IMR-90 (cell line): ENCODE data around the gene KRTAP10-6. TPM values are rescaled to one million over a fixed set of nuclear protein-coding genes. Genes with fewer than 3 reads are reported as not detected.

Source experiments
- ATAC-seq: fragments of 200-7000 bp; cut with Tn5 transposase; 2 replicates; pipeline ENCODE4 v1.9.1; 2020; ENCODE audit warnings: low read depth, mild to moderate bottlenecking, moderate library complexity
- BruUV-seq: library from RNA; stranded (reverse); fragments of 400-500 nt; replicated peaks from 2 replicates; lab custom pipeline; 2021; lab: Mats Ljungman, UMichigan
- CTCF ChIA-PET: fragments of 300-600 bp; formaldehyde crosslinking; extraction: SDS; loops from one replicate; lab custom pipeline; 2021; ENCODE audit warnings: antibody characterized with exemption; lab: Yijun Ruan, JAX
- POLR2A ChIA-PET: fragments of 300-600 bp; sonication (Branson Sonifier 250); formaldehyde crosslinking; loops from one replicate; lab custom pipeline; 2022; ENCODE audit warnings: antibody characterized with exemption; ENCODE audit not compliant: unreplicated experiment; lab: Charles Lee
- DNase-seq: peaks from one replicate; pipeline ENCODE4 v3.0.0; 2013
- H2AFZ ChIP-seq: replicated peaks from 2 replicates; pipeline ENCODE3; 2013; ENCODE audit warnings: low read length, mild to moderate bottlenecking; ENCODE audit not compliant: poor library complexity
- H2AK5ac ChIP-seq: 2 replicates; pipeline ENCODE4 v1.6.1; 2013; ENCODE audit warnings: low read depth, low read length, inconsistent platforms
- H2AK9ac ChIP-seq: replicated peaks from 2 replicates; pipeline ENCODE3; 2013; ENCODE audit warnings: mild to moderate bottlenecking, low read depth, low read length, moderate library complexity; ENCODE audit not compliant: poor library complexity
- H2BK120ac ChIP-seq: 2 replicates; pipeline ENCODE4 v1.6.1; 2013; ENCODE audit warnings: low read depth, low read length, inconsistent platforms
- H2BK15ac ChIP-seq: 3 replicates; pipeline ENCODE4 v1.6.1; 2013; ENCODE audit warnings: low read depth, low read length, inconsistent platforms
- H2BK20ac ChIP-seq: 2 replicates; pipeline ENCODE4 v1.6.1; 2013; ENCODE audit warnings: low read depth, mild to moderate bottlenecking, inconsistent platforms, low read length, moderate library complexity
- H2BK5ac ChIP-seq: 2 replicates; pipeline ENCODE4 v1.6.1; 2013; ENCODE audit warnings: mild to moderate bottlenecking, low read depth, low read length, inconsistent platforms; ENCODE audit not compliant: poor library complexity, severe bottlenecking
- H3K14ac ChIP-seq: replicated peaks from 2 replicates; pipeline ENCODE4 v1.6.1; 2013; ENCODE audit warnings: low read depth, low read length, inconsistent platforms
- H3K18ac ChIP-seq: 2 replicates; pipeline ENCODE4 v1.6.1; 2013; ENCODE audit warnings: low read depth, low read length, control low read depth
- H3K23ac ChIP-seq: 2 replicates; pipeline ENCODE4 v1.6.1; 2013; ENCODE audit warnings: low read depth, low read length, inconsistent platforms
- H3K27ac ChIP-seq: 2 replicates; pipeline ENCODE4 v1.5.1; 2013; ENCODE audit warnings: mild to moderate bottlenecking, control low read depth, low read length; ENCODE audit not compliant: insufficient read depth
- H3K27me3 ChIP-seq: 2 replicates; pipeline ENCODE4 v1.6.1; 2013; ENCODE audit warnings: low read length; ENCODE audit not compliant: control insufficient read depth, insufficient read depth
- H3K36me3 ChIP-seq: 2 replicates; pipeline ENCODE4 v1.6.1; 2013; ENCODE audit warnings: low read length, mixed read lengths; ENCODE audit not compliant: control insufficient read depth, insufficient read depth
- H3K4ac ChIP-seq: 2 replicates; pipeline ENCODE4 v1.6.1; 2013; ENCODE audit warnings: low read depth, low read length, inconsistent platforms
- H3K4me1 ChIP-seq: 2 replicates; pipeline ENCODE4 v1.6.1; 2013; ENCODE audit warnings: low read length, mixed read lengths; ENCODE audit not compliant: control insufficient read depth, insufficient read depth
- H3K4me2 ChIP-seq: 2 replicates; pipeline ENCODE4 v1.6.1; 2013; ENCODE audit warnings: low read depth, mild to moderate bottlenecking, control low read depth, low read length, moderate library complexity
- H3K4me3 ChIP-seq: 2 replicates; pipeline ENCODE4 v1.5.1; 2013; ENCODE audit warnings: low read depth, mild to moderate bottlenecking, control low read depth, low read length, moderate library complexity; ENCODE audit not compliant: insufficient read depth
- H3K56ac ChIP-seq: 2 replicates; pipeline ENCODE4 v1.6.1; 2013; ENCODE audit warnings: low read length, inconsistent platforms; ENCODE audit not compliant: insufficient read depth; ENCODE audit errors: extremely low read depth
- H3K79me1 ChIP-seq, 2 experiments: 2 replicates each; pipeline ENCODE4 v1.6.1; 2013; ENCODE audit warnings: low read length in 2 of 2, inconsistent platforms in 1 of 2, low read depth in 1 of 2
- H3K9ac ChIP-seq: 2 replicates; pipeline ENCODE4 v1.6.1; 2013; ENCODE audit warnings: low read depth, low read length, control low read depth
- H3K9me1 ChIP-seq: 2 replicates; pipeline ENCODE4 v1.6.1; 2013; ENCODE audit warnings: low read length, inconsistent platforms; ENCODE audit not compliant: insufficient read depth
- H3K9me3 ChIP-seq: 2 replicates; pipeline ENCODE4 v1.6.1; 2013; ENCODE audit warnings: low read length; ENCODE audit not compliant: control insufficient read depth, insufficient read depth
- H4K20me1 ChIP-seq: 2 replicates; pipeline ENCODE4 v1.6.1; 2013; ENCODE audit warnings: low read length, inconsistent platforms; ENCODE audit not compliant: insufficient read depth
- H4K5ac ChIP-seq: 2 replicates; pipeline ENCODE4 v1.6.1; 2013; ENCODE audit warnings: mild to moderate bottlenecking, low read depth, low read length, control low read depth
- H4K8ac ChIP-seq, 2 experiments: 2 replicates each; pipeline ENCODE4 v1.6.1; 2013; ENCODE audit warnings: low read depth in 2 of 2, low read length in 2 of 2, control low read depth in 1 of 2, inconsistent platforms in 1 of 2
- H4K91ac ChIP-seq: 2 replicates; pipeline ENCODE4 v1.6.1; 2013; ENCODE audit warnings: low read depth, low read length, inconsistent platforms; ENCODE audit not compliant: insufficient read depth
- BHLHE40 ChIP-seq: fragments of 150-350 bp; IDR thresholded peaks from 2 replicates; pipeline ENCODE4 v1.6.1; 2016; ENCODE audit warnings: mild to moderate bottlenecking, low read depth, low read length
- CEBPB ChIP-seq: IDR thresholded peaks from 2 replicates; pipeline ENCODE4 v1.6.1; 2012; ENCODE audit warnings: low read depth, low read length, improper control_type of control experiment
- CHD1 ChIP-seq: IDR thresholded peaks from 2 replicates; pipeline ENCODE4 v1.6.1; 2012; ENCODE audit warnings: low read depth, low read length, improper control_type of control experiment
- FOS ChIP-seq: fragments of 150-350 bp; IDR thresholded peaks from 2 replicates; pipeline ENCODE4 v1.6.1; 2016; ENCODE audit warnings: low read depth, low read length
- MAFK ChIP-seq: IDR thresholded peaks from 2 replicates; pipeline ENCODE4 v1.6.1; 2012; ENCODE audit warnings: low read depth, low read length, improper control_type of control experiment
- MAZ ChIP-seq: IDR thresholded peaks from 2 replicates; pipeline ENCODE4 v1.6.1; 2012; ENCODE audit warnings: low read depth, mild to moderate bottlenecking, low read length, improper control_type of control experiment, moderate library complexity, borderline replicate concordance
- MXI1 ChIP-seq: IDR thresholded peaks from 2 replicates; pipeline ENCODE4 v1.6.1; 2012; ENCODE audit warnings: low read depth, mild to moderate bottlenecking, low read length, moderate library complexity, borderline replicate concordance
- NFE2L2 ChIP-seq: fragments of 150-350 bp; IDR thresholded peaks from 2 replicates; pipeline ENCODE4 v1.6.1; 2016; ENCODE audit warnings: low read depth, mild to moderate bottlenecking, low read length
- POLR2A ChIP-seq: IDR thresholded peaks from 2 replicates; pipeline ENCODE4 v1.6.1; 2012; ENCODE audit warnings: mild to moderate bottlenecking, low read depth, low read length
- RCOR1 ChIP-seq: IDR thresholded peaks from 2 replicates; pipeline ENCODE4 v1.6.1; 2012; ENCODE audit warnings: mild to moderate bottlenecking, low read length, improper control_type of control experiment; ENCODE audit not compliant: insufficient replicate concordance
- WGBS, 2 experiments: methylation state at CpG; one replicate each; pipeline versions ENCODE4 v1.1.5 to v1.1.7; 2013; ENCODE audit warnings: missing lambda C conversion rate in 2 of 2; ENCODE audit not compliant: insufficient read length in 1 of 2; ENCODE audit errors: extremely low coverage in 2 of 2; 5-methylcytosine and 5-hydroxymethylcytosine counted together
- dilution Hi-C: fragments of 300-500 bp; cut with HindIII; formaldehyde crosslinking; loops from one replicate; pipeline ENCODE4 v1.14.3; 2018; ENCODE audit warnings: low sequenced_read_pairs; ENCODE audit not compliant: unreplicated experiment
- in situ Hi-C: fragments of 300-500 bp; cut with MboI; formaldehyde crosslinking; loops from 3 replicates; pipeline ENCODE4 v1.14.3; 2019; ENCODE audit warnings: low sequenced_read_pairs, inconsistent platforms, mixed read lengths
- intact Hi-C: fragments of 100-400 bp; cut with micrococcal nuclease; formaldehyde crosslinking; loops from 2 replicates; pipeline ENCODE4 v1.10.0; 2022
- polyA plus RNA-seq, 3 experiments: library from polyadenylated mRNA; depleted of rRNA; stranded (reverse); fragments of >200 nt; gene quantifications; 2 replicates each; pipeline ENCODE4 v1.2.3, GENCODE V29; 2012; ENCODE audit warnings: low replicate concordance in 1 of 3
- total RNA-seq: library from RNA; depleted of rRNA; stranded (reverse); fragments of >200 nt; gene quantifications from 2 replicates; pipeline ENCODE4 v1.2.3, GENCODE V29; 2012
- TF ChIP-seq, protein P1 (sequence below): fragments of 150-350 bp; IDR thresholded peaks from 2 replicates; pipeline ENCODE4 v1.6.1; 2016; ENCODE audit warnings: low read depth, mild to moderate bottlenecking, low read length, moderate library complexity, borderline replicate concordance
- TF ChIP-seq, protein P2 (sequence below): conservative IDR thresholded peaks from 2 replicates; pipeline ENCODE4 v1.5.1; 2012; ENCODE audit warnings: mild to moderate bottlenecking, low read depth, low read length, improper control_type of control experiment
- TF ChIP-seq, protein P3 (sequence below): fragments of 150-350 bp; IDR thresholded peaks from 2 replicates; pipeline ENCODE4 v1.6.1; 2017; ENCODE audit warnings: mild to moderate bottlenecking, antibody characterized with exemption, low read length, low read depth

The KRTAP10-6 gene
- total and polyA plus RNA-seq, 2 of the 4 experiments (the other 2 are of a cell fraction), result not detected

DNA sequence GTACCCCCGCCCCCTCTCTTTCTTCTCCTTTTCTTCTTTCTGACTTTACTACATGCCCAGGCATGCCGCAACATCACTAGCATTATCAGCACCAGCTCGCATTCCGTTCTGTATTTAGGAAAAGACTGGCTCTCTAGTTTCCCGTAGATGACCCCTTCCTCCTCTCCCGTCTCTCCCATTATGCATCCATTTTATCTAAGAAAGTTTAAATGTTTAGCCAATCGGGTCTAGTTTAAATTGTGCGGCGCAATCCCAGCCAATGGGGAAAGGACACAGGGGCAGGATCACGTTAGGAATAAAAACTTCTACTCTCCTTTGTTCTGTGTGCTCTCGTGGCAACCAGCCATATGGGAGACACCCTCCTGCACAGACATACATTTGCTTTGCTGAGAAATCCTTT is 5.8 kb upstream of the KRTAP10-6 start:
- intact Hi-C loops (no loop called here), in situ Hi-C loops (no loop called here), dilution Hi-C loops (no loop called here)
- Histone ChIP-seq H2BK15ac (no peak overlapping the region), H3K4ac (no peak overlapping the region), H3K23ac (no peak overlapping the region), H2AFZ (no peak overlapping the region), H3K56ac (no peak overlapping the region), H3K27me3 (peaks cover 2% of the 10 kb centered on the region; the same call in 1 of the 2 replicates), H3K4me1 (no peaks in the 10 kb centered on the region), H3K4me3 (no peak overlapping the region), H4K20me1 (no peaks in the 10 kb centered on the region), H3K14ac (no peak overlapping the region), H4K5ac (no peak overlapping the region), H3K9me1 (no peaks in the 10 kb centered on the region), H2AK5ac (no peak overlapping the region), H2AK9ac (no peak overlapping the region), H3K18ac (no peak overlapping the region), H3K9ac (no peak overlapping the region), H3K4me2 (no peak overlapping the region), H2BK20ac (no peak overlapping the region), H4K8ac (no peak overlapping the region), H3K36me3 (no peaks in the 10 kb centered on the region), H2BK5ac (no peak overlapping the region), H3K27ac (no peak overlapping the region), H3K79me1 (no peaks in the 10 kb centered on the region), H3K9me3 (no peaks in the 10 kb centered on the region), H4K91ac (no peak overlapping the region), H2BK120ac (no peak overlapping the region)
- WGBS, 2 experiments, result 33% methylated on average over 1 of the region's 11 CpGs; no CpG with 5 or more reads in 1 of the 2 experiments
- ATAC-seq (no peak), DNase-seq (no peak)
- POLR2A ChIA-PET, result no interaction called here
- TF ChIP-seq, protein P1, sequence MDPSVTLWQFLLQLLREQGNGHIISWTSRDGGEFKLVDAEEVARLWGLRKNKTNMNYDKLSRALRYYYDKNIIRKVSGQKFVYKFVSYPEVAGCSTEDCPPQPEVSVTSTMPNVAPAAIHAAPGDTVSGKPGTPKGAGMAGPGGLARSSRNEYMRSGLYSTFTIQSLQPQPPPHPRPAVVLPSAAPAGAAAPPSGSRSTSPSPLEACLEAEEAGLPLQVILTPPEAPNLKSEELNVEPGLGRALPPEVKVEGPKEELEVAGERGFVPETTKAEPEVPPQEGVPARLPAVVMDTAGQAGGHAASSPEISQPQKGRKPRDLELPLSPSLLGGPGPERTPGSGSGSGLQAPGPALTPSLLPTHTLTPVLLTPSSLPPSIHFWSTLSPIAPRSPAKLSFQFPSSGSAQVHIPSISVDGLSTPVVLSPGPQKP, result no peak
- no peak for TF ChIP-seq MXI1
- TF ChIP-seq BHLHE40, result no peak
- no peak for TF ChIP-seq FOS
- TF ChIP-seq NFE2L2, result no peak
- TF ChIP-seq CHD1, result no peak
- no peak for TF ChIP-seq MAFK
- TF ChIP-seq POLR2A, result no peak
- TF ChIP-seq CEBPB, result no peak
- TF ChIP-seq, protein P2, sequence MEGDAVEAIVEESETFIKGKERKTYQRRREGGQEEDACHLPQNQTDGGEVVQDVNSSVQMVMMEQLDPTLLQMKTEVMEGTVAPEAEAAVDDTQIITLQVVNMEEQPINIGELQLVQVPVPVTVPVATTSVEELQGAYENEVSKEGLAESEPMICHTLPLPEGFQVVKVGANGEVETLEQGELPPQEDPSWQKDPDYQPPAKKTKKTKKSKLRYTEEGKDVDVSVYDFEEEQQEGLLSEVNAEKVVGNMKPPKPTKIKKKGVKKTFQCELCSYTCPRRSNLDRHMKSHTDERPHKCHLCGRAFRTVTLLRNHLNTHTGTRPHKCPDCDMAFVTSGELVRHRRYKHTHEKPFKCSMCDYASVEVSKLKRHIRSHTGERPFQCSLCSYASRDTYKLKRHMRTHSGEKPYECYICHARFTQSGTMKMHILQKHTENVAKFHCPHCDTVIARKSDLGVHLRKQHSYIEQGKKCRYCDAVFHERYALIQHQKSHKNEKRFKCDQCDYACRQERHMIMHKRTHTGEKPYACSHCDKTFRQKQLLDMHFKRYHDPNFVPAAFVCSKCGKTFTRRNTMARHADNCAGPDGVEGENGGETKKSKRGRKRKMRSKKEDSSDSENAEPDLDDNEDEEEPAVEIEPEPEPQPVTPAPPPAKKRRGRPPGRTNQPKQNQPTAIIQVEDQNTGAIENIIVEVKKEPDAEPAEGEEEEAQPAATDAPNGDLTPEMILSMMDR, result no peak
- TF ChIP-seq, protein P3, sequence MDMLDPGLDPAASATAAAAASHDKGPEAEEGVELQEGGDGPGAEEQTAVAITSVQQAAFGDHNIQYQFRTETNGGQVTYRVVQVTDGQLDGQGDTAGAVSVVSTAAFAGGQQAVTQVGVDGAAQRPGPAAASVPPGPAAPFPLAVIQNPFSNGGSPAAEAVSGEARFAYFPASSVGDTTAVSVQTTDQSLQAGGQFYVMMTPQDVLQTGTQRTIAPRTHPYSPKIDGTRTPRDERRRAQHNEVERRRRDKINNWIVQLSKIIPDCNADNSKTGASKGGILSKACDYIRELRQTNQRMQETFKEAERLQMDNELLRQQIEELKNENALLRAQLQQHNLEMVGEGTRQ, result no peak
- TF ChIP-seq RCOR1, result no peak
- TF ChIP-seq MAZ, result no peak
- CTCF ChIA-PET, result no interaction called here
- BruUV-seq, result no TSS peak
